ENCODE measurements around the gene DIS3L2.
"Not testable (repeated sequence)": the region's sequence is repeated elsewhere in the genome, so short reads cannot be mapped to it uniquely, and the experiment has no call there.

Gene DIS3L2

GRCh38 chr2:232008907-232009638 is 47.6 kb downstream of the DIS3L2 start:
- no peak for DNase-seq (ENCODE audit: low read depth)

DNA sequence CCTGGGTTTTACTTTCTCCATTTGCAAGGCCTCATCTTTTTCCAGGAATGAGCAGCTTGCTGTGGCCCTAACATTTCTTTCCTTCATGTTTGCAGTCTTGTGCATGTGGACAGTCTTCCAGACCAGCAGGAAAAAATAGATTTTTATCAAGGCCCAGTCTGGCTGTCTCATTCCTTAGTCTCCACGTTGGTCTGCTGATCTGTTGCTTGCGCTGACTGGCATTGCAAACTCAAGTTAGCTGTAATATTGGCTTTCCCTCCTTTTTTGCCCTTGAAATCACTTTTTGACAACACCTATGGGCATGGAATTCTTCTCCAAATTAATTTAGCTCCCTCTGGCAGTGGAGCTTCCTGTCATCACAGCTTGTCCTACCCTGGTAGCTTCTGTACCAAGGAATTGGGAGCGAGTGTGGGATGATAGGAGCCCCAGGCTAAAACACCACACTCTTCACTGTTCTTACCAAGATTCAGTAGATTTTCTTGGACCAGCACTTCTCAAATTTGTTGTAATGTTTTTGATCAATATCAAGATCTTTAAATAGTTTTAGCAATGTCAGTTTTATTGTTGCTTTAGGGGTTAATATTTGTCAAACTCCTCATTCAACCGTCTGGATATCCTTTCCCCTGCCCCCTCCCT is 48.2 kb downstream of the DIS3L2 start:
- DNase-seq (ENCODE audit: low read depth), result no peak

DNA sequence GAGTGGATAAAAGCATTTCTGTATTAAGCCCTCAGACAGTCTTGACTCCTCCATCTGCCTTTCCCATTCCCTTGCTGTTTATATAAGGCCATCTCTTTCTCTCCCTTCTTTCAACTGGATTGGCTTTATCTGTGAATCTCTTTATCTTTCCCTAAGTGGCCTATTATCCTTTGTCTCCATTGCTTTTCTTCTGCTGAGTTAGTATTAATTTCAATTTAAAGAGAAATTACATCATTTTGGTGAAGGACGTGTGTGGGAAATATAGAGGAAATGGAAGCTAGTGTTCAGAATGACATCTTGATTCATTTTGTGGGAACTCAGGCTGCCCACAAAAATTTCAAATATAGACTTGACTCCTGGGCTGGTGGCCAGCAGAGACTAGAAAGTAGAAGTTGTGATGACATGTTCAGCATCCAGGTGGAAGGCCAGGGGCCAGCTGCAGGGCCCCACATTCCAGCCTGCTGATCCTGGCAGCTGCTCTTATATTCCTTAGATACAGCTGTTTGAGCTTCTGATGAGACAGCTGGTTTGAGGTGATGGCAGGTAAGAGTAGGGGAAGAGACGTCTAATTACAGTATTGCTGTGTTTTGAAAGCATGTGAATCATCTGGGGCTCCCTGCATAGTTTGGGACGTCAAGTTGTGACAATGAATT is 52.3 kb downstream of the DIS3L2 start:
- peak; percentile 91 for DNase-seq (ENCODE audit: low read depth)

DNA sequence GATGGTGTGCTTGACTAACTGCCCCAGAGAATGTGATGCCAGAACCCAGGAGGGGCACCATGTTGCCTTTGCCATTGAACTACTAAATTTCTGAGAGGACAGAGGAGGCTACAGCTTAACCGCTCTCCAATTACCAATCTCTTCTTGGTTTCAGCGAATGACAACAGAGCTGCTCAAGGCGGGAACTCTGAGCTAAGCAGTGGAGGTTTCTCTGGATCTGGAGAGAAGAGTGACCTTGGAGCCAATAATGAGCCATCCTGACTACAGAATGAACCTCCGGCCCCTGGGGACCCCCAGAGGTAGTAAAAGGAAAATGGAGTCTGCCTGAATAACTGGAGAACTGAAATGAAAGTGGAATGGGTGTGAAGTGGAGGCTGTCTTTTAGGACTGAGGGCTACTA is 53.2 kb downstream of the DIS3L2 start:
- DNase-seq (ENCODE audit: low read depth), result no peak

DNA sequence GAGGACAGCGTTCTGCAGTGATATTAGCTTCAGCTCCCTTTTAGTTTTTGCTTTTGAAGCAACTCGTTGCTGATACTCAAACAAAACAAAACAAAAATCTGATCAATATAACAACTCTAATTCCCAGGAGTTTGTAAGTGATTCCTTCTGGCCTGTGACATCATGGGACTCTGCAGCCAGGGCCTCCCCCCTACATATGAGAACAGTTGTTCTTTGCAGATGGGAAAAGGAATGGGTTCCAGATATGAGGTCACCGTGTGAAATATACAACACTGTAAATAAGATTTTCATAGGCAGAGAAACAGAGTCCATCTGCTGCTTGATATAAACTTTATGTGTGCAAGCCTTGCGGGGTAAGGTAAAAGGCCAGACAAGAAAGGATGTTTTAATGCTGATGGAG is 56.7 kb downstream of the DIS3L2 start:
- DNase-seq (ENCODE audit: low read depth), result no peak

DNA sequence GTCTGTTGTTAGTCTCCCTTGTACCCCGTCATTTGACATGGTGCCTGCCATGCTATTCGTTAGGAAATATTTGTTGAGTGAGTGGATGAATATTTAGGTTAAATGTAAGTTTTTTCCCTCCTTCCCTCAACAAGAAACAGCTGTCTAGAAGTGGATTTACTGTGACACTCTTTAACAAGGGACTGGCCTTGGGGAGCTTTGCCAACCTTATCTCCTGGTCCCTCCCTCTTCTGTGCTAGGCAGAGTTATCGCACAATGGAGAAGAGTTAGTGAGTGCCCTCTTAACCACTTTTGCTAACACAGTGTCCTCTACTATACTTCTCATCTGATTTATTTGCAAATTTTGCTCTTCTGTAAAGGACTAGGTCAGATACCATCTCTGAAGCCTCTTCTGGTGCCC is 61.2 kb downstream of the DIS3L2 start:
- no peak for DNase-seq (ENCODE audit: low read depth)

- no peak for DNase-seq (ENCODE audit: low read depth)
These were observed 61.9 kb downstream of the DIS3L2 start for GRCh38 chr2:232023426-232023825.

DNA sequence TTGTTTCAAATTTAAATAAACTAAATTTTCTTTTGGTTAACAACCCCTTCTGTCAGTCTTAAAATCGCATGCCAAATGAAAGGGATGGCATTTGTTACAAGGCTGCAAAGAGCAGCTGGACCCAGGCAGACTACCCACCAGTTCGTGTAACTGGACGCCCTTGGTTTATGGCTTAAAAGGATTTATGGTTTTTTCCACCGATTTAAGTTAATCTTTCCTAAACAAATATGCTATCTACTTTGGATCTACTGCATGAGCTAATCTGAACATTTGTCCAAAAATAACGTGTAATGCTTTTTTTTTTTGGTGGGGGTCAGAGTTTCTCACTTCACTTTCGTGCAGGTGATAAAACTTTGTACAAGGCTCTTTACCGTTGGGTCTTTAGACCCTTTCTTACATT is 62.9 kb downstream of the DIS3L2 start:
- no peak for DNase-seq (ENCODE audit: low read depth)

DNA sequence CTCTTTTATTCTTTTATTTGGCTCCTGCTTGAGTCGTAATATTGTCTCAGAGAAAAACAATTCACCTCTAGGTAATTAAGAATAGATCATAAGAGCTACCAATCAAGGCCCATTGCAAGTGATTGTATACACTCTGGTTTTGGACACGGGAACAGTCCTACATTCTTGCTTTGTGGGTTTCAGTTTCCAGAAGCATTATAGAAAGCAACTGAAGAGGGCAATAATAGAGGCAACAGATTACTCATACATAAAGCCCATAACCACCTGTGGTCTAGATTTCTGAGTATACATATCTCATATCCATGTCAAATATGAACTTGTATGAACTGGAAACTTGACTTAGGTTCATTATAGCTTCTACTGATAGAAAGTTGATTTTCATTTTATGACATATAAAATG is 65.4 kb downstream of the DIS3L2 start:
- no peak for DNase-seq (ENCODE audit: low read depth)

GRCh38 chr2:232027530-232027929 is 66.0 kb downstream of the DIS3L2 start:
- peak; percentile 8 for DNase-seq (ENCODE audit: low read depth)

DNA sequence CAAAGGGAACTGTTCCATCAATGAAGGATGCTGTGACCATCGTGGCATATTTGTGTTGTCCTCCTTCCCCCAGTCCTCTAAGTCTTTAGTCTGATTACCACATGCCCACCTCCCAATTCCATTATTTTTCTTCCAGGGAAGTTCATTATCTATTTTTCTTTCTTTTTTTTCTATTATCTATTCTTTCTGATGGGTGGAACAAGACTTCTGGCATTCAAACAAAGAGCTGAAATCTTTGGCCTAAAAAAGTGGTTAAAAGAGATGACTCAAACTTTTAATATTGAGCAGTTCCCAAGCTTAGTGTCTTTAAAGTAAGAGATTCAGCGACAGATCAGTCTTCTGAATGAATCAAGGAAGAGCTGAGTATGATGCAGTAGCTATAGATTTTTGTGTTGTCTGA is 66.6 kb downstream of the DIS3L2 start:
- DNase-seq (ENCODE audit: low read depth), result no peak

DNA sequence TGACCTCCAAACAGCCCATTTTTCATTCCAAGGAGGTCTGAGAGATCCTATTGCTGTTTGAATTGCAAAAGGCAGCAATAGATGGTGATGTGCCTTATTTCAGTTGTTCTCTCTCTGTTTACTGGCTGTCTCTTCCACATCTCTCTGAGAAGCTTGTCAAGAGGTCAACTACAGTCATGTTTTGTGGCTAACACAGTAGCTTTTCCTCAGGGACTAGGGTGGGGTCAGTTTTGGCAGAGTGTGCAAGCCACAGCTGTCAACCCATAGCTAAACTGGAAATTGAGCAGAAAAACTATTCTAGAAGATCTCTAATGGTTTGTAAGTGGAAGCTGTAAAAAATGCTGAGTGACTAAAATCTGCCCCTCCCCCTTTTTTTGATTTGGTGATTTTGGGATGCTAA is 67.1 kb downstream of the DIS3L2 start:
- no peak for DNase-seq (ENCODE audit: low read depth)

- DNase-seq (ENCODE audit: low read depth), result no peak
These were observed 67.8 kb downstream of the DIS3L2 start for GRCh38 chr2:232029346-232029745.

- DNase-seq (ENCODE audit: low read depth), result peak; percentile 13
These were observed 68.7 kb downstream of the DIS3L2 start for GRCh38 chr2:232030229-232030628.

DNA sequence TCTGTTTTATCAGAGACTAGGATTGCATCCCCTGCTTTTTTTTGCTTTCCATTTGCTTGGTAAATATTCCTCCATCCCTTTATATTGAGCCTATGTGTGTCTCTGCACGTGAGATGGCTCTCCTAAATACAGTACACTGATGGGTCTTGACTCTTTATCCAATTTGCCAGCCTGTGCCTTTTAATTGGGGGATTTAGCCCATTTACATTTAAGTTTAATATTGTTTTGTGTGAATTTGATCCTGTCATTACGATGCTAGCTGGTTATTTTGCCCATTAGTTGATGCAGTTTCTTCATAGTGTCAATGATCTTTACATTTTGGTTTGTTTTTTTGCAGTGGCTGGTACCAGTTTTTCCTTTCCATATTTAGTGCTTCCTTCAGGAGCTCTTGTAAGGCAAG is 73.8 kb downstream of the DIS3L2 start:
- DNase-seq (ENCODE audit: low read depth), result not testable (repeated sequence)

GRCh38 chr2:232036876-232037275 is 75.4 kb downstream of the DIS3L2 start:
- not testable (repeated sequence) for DNase-seq (ENCODE audit: low read depth)

DNA sequence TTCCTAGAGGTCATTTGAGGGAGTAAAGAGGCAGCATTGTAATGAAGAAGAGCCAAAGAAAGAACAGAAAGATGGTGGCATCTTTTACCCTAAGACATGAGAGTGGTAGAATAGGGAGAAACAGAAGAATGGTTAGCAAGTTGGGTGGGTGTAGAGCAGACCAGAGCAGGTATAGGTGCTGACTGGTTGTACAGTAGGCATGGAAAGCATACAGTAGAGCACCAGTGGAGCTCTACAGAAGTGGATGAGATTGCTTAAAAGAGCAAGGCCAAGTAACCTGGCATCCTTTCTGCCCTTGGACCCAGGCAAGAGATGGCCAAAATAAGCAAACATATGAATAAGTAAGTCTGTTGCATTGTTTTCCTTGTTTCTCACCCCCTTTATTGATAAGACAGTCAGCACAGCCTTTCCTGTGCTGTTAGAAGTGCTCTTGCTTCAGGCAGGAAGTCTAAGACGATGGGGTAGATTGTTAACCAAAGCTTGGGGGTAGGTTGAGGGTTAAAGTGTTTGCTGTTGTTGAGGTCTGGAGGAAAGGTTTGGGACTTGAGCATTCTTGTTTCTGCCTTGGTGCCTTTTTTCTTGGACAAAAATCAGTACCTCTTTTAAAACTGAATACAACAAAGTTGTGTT is 76.9 kb downstream of the DIS3L2 start:
- no peak for DNase-seq (ENCODE audit: low read depth)

GRCh38 chr2:232038881-232039485 is 77.5 kb downstream of the DIS3L2 start:
- no peak for DNase-seq (ENCODE audit: low read depth)

DNA sequence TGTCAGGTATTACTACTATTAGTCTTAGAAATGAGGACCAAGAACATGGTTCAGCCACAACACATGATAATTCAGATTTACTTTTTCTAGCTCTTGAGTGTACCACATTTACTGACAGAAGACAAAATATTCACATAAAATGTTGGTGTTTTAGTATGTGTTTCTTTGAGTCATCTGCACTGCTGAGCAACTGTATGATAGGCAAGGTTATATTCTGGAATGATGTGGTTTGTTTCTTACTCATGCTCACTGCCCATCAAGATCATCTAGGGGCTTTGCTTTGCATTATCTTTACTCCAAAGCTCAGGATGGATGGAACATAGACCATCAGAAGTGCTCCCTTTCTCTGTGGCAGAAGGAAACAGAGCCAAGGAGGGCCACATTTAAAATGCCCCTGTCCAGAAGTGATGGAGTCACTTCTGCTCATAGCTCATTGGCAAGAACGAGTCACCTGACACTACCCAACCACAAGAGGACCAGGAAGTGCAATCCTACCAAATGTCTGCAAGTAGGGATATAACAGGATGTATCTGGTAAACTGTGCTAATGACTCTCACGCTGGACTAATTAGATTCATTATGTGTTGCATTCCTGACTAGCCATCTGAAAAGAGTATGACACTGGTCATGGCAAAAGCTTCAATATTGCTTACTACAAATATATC is 81.5 kb downstream of the DIS3L2 start:
- peak; percentile 51 for DNase-seq (ENCODE audit: low read depth)

- no peak for DNase-seq (ENCODE audit: low read depth)
These were observed 82.5 kb downstream of the DIS3L2 start for GRCh38 chr2:232043966-232044365.

DNA sequence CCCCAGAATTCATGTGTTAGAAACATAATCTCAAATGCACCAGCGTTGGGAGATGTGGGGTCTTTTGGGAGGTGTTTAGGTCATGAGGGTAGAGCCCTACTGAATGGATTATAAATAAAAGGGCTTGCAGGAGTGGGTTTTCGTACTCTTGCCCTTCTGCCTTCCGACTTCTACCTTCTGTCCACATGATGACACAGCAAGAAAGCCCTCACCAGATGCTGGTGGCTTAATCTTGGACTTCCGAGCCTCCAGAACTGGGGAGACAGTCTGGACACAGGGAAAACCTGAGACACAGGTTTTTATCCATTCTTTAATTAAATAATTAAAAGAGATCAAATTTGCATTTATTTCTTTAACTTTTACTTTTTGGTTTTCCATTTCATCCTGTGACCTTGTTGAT is 87.8 kb downstream of the DIS3L2 start:
- DNase-seq (ENCODE audit: low read depth), result no peak

GRCh38 chr2:232052591-232052990 is 91.1 kb downstream of the DIS3L2 start:
- DNase-seq (ENCODE audit: low read depth), result no peak
